ENCODE results near the gene OR1K1. TPM values are rescaled to one million over a fixed set of nuclear protein-coding genes. Genes with fewer than 3 reads are reported as not detected.

The OR1K1 gene
- total and polyA plus RNA-seq, 2 donors (not counting 3 experiments of a cell fraction or from before 2014, with no cell fraction given) = not detected

GRCh38 chr9:122810306-122810946, 10.5 kb downstream of the OR1K1 start:
- DNase-seq (ENCODE audit: low read depth, low spot score) (peak; percentile 87), FAIRE-seq (peak; percentile 91)
- CTCF ChIA-PET = interaction anchor here (0.6 to 7.7 kb wide), 21 partner anchors 9 to 714 kb away, joined by 3 to 97 read pairs (median 4); partner anchors contain the start of gene PDCL
- H3K4me1 ChIP-seq (ENCODE audit: control insufficient read depth, extremely low read depth, insufficient read depth, low read length) = peaks cover 10% of the 10 kb centered on the region
- H3K9me3 ChIP-seq (replicated peaks; ENCODE audit: control insufficient read depth, insufficient read depth, low read length) = no peaks in the 10 kb centered on the region
- H3K27me3 ChIP-seq (ENCODE audit: control insufficient read depth in 2 of 2, insufficient read depth in 2 of 2, low read length in 2 of 2) = no peaks in the 10 kb centered on the region
- dilution Hi-C loops (cut with MboI; ENCODE audit: extremely low pct_ligation_motif_present, low sequenced_read_pairs) = no loop called here
- H4K20me1 ChIP-seq (replicated peaks; ENCODE audit: control insufficient read depth, extremely low read depth, insufficient read depth, low read length) = no peaks in the 10 kb centered on the region
- POLR2A ChIA-PET = no interaction called here
- no peak overlapping the region for H3K4me2 ChIP-seq (ENCODE audit: insufficient read depth, low read length)
- no peaks in the 10 kb centered on the region for H3K79me2 ChIP-seq (ENCODE audit: control insufficient read depth, insufficient read depth, low read length)
- H3K27ac ChIP-seq (ENCODE audit: insufficient read depth, low read depth, low read length) = no peak overlapping the region
- TF ChIP-seq POLR2AphosphoS5 (IDR thresholded peaks at IDR 0.05; ENCODE audit: insufficient read depth, low read depth, low read length) (no peak), CTCF (IDR thresholded peaks at IDR 0.05; ENCODE audit: extremely low read depth in 1 of 2, insufficient read depth in 1 of 2, low read depth in 1 of 2, low read length in 2 of 2) (peak; percentile 45 to 79)
- no peak overlapping the region for H3K9ac ChIP-seq (replicated peaks; ENCODE audit: extremely low read depth, insufficient read depth, low read length)
- no TSS peak for BruUV-seq (replicated peaks)
- H3K36me3 ChIP-seq (ENCODE audit: control insufficient read depth in 2 of 2, extremely low read depth in 1 of 2, insufficient read depth in 2 of 2, low read length in 2 of 2) = no peaks in the 10 kb centered on the region
- intact Hi-C loops (cut with micrococcal nuclease) = loop anchor here (1.0 to 5.0 kb wide), 7 partner anchors 312 to 711 kb away; partner anchors contain the start of gene PTGS1
- no peaks in the 10 kb centered on the region for H3K9me1 ChIP-seq (replicated peaks; ENCODE audit: control insufficient read depth, extremely low read depth, insufficient read depth, low read length)
- no peak overlapping the region for H2AFZ ChIP-seq (ENCODE audit: low read depth, low read length)
- H3K4me3 ChIP-seq (replicated peaks in 1 of 3; ENCODE audit: insufficient read depth in 1 of 3, low read depth in 1 of 3, low read length in 3 of 3) = no peak overlapping the region

GRCh38 chr9:122812736-122813135, 12.8 kb downstream of the OR1K1 start:
- intact Hi-C loops (cut with micrococcal nuclease) = loop anchor here (5.0 kb wide), 1 partner anchor 440 kb away; the partner anchor contains the start of gene PTGS1
- Histone ChIP-seq H3K4me2 (ENCODE audit: insufficient read depth, low read length) (no peak overlapping the region), H3K79me2 (ENCODE audit: control insufficient read depth, insufficient read depth, low read length) (peaks cover 4% of the 10 kb centered on the region), H2AFZ (ENCODE audit: low read depth, low read length) (no peak overlapping the region), H3K9me3 (replicated peaks; ENCODE audit: control insufficient read depth, insufficient read depth, low read length) (no peaks in the 10 kb centered on the region), H3K4me3 (replicated peaks in 1 of 3; ENCODE audit: insufficient read depth in 1 of 3, low read depth in 1 of 3, low read length in 3 of 3) (no peak overlapping the region), H3K4me1 (ENCODE audit: control insufficient read depth, extremely low read depth, insufficient read depth, low read length) (peaks cover 30% of the 10 kb centered on the region), H4K20me1 (replicated peaks; ENCODE audit: control insufficient read depth, extremely low read depth, insufficient read depth, low read length) (no peaks in the 10 kb centered on the region), H3K27ac (ENCODE audit: insufficient read depth, low read depth, low read length) (no peak overlapping the region), H3K36me3 (ENCODE audit: control insufficient read depth in 2 of 2, extremely low read depth in 1 of 2, insufficient read depth in 2 of 2, low read length in 2 of 2) (no peaks in the 10 kb centered on the region), H3K9me1 (replicated peaks; ENCODE audit: control insufficient read depth, extremely low read depth, insufficient read depth, low read length) (no peaks in the 10 kb centered on the region), H3K9ac (replicated peaks; ENCODE audit: extremely low read depth, insufficient read depth, low read length) (no peak overlapping the region), H3K27me3 (ENCODE audit: control insufficient read depth in 2 of 2, insufficient read depth in 2 of 2, low read length in 2 of 2) (no peaks in the 10 kb centered on the region)
- dilution Hi-C loops (cut with MboI; ENCODE audit: extremely low pct_ligation_motif_present, low sequenced_read_pairs) = no loop called here
- POLR2A ChIA-PET = no interaction called here
- FAIRE-seq = no peak
- CTCF ChIA-PET = interaction anchor here (3.4 to 7.7 kb wide), 3 partner anchors 313 to 462 kb away, joined by 22 to 97 read pairs (median 52); no protein-coding TSS in a partner anchor
- DNase-seq (ENCODE audit: low read depth, low spot score) = no peak
- BruUV-seq (replicated peaks) = no TSS peak
- no peak for TF ChIP-seq CTCF (IDR thresholded peaks at IDR 0.05; ENCODE audit: extremely low read depth in 1 of 2, insufficient read depth in 1 of 2, low read depth in 1 of 2, low read length in 2 of 2)
- TF ChIP-seq POLR2A (IDR thresholded peaks at IDR 0.05; ENCODE audit: low read depth, low read length) = no peak
- no peak for TF ChIP-seq POLR2AphosphoS5 (IDR thresholded peaks at IDR 0.05; ENCODE audit: insufficient read depth, low read depth, low read length)
- no peak for TF ChIP-seq JUN (IDR thresholded peaks at IDR 0.05; ENCODE audit: borderline replicate concordance, insufficient read depth, insufficient read length, low read depth)
- no peak for TF ChIP-seq EZH2 (IDR thresholded peaks at IDR 0.05; ENCODE audit: borderline replicate concordance, low read depth, low read length, severe bottlenecking)
- no peak for TF ChIP-seq MAX (IDR thresholded peaks at IDR 0.05; ENCODE audit: insufficient read depth, insufficient read length)
- TF ChIP-seq MYC (IDR thresholded peaks at IDR 0.05; ENCODE audit: low read depth, low read length) = no peak
- TF ChIP-seq FOS (IDR thresholded peaks at IDR 0.05; ENCODE audit: borderline replicate concordance, insufficient read depth, low read length) = no peak
- TF ChIP-seq GATA2 (IDR thresholded peaks at IDR 0.05; ENCODE audit: insufficient read depth, insufficient read length, low read depth, low read length) = no peak

All from endothelial cell of umbilical vein (primary cell).